GDM1 (cell line): ENCODE data around the gene ADPRS.
A peak's percentile ranks its signal among the peaks of the same experiment; 100 is the strongest.

Source experiments
- DNase-seq: peaks from one replicate; lab custom pipeline; 2025; lab: John Stamatoyannopoulos, UW

The ADPRS gene

GRCh38 chr1:36088577-36089392 is at the start of gene ADPRS:
Gene ADPRS (plus strand): TSS chr1:36088892. CDS start chr1:36088905, 13 bp downstream.
- DNase-seq = peak; percentile 82

- no peak for DNase-seq
Observed at GRCh38 chr1:36040238-36040637, 48.5 kb upstream of the ADPRS start.

- no peak for DNase-seq
Observed at GRCh38 chr1:36051821-36052220, 36.9 kb upstream of the ADPRS start.

- no peak for DNase-seq
Observed at GRCh38 chr1:36053978-36054377, 34.7 kb upstream of the ADPRS start.

GRCh38 chr1:36055706-36056105 is 33.0 kb upstream of the ADPRS start:
- no peak for DNase-seq

GRCh38 chr1:36062315-36062714 is 26.4 kb upstream of the ADPRS start:
- no peak for DNase-seq

GRCh38 chr1:36067871-36068270 is 20.8 kb upstream of the ADPRS start:
- no peak for DNase-seq

- DNase-seq = no peak
Observed at GRCh38 chr1:36068866-36069265, 19.8 kb upstream of the ADPRS start.

GRCh38 chr1:36070349-36070748 is 18.3 kb upstream of the ADPRS start:
- no peak for DNase-seq

- DNase-seq = no peak
Observed at GRCh38 chr1:36076979-36077573, 11.6 kb upstream of the ADPRS start.

GRCh38 chr1:36080236-36080635 is 8.5 kb upstream of the ADPRS start:
- DNase-seq = no peak

- no peak for DNase-seq
Observed at GRCh38 chr1:36080801-36081200, 7.9 kb upstream of the ADPRS start.

- no peak for DNase-seq
Observed at GRCh38 chr1:36081926-36082485, 6.7 kb upstream of the ADPRS start.

GRCh38 chr1:36083219-36083618 is 5.5 kb upstream of the ADPRS start:
- DNase-seq = no peak

- no peak for DNase-seq
Observed at GRCh38 chr1:36083635-36084496, 4.8 kb upstream of the ADPRS start, which contains the start of gene TEKT2. Gene TEKT2 (plus strand): TSS chr1:36084094. CDS start chr1:36084922, 828 bp downstream.

GRCh38 chr1:36084497-36085115 is 4.1 kb upstream of the ADPRS start:
- no peak for DNase-seq

GRCh38 chr1:36085126-36085525 is 3.6 kb upstream of the ADPRS start:
- no peak for DNase-seq

- no peak for DNase-seq
Observed at GRCh38 chr1:36085686-36086526, 2.8 kb upstream of the ADPRS start.

GRCh38 chr1:36086529-36087232 is 2.0 kb upstream of the ADPRS start:
- no peak for DNase-seq
